ENCODE results near the gene KRT23.

Gene KRT23

GRCh38 chr17:40944531-40944930, 7.1 kb upstream of the KRT23 start:
- H3K4me3 ChIP-seq (ENCODE audit: control insufficient read depth, low read depth, low read length) = no peak overlapping the region
- no peak for TF ChIP-seq CTCF (IDR thresholded peaks at IDR 0.05; ENCODE audit: control insufficient read depth, insufficient read depth, low read depth, low read length, missing control alignments)
- no peak for DNase-seq (ENCODE audit: low read depth)

GRCh38 chr17:40942553-40942952, 5.1 kb upstream of the KRT23 start:
- TF ChIP-seq CTCF (IDR thresholded peaks at IDR 0.05; ENCODE audit: control insufficient read depth, insufficient read depth, low read depth, low read length, missing control alignments) = no peak
- no peak overlapping the region for H3K4me3 ChIP-seq (ENCODE audit: control insufficient read depth, low read depth, low read length)
- DNase-seq (ENCODE audit: low read depth) = no peak

- no peak for TF ChIP-seq CTCF (IDR thresholded peaks at IDR 0.05; ENCODE audit: control insufficient read depth, insufficient read depth, low read depth, low read length, missing control alignments)
- H3K4me3 ChIP-seq (ENCODE audit: control insufficient read depth, low read depth, low read length) = no peak overlapping the region
- DNase-seq (ENCODE audit: low read depth) = no peak
These were observed 2.8 kb upstream of the KRT23 start for GRCh38 chr17:40940266-40940665.

GRCh38 chr17:40938981-40939380, 1.5 kb upstream of the KRT23 start:
- no peak for TF ChIP-seq CTCF (IDR thresholded peaks at IDR 0.05; ENCODE audit: control insufficient read depth, insufficient read depth, low read depth, low read length, missing control alignments)
- peak; percentile 76 for DNase-seq (ENCODE audit: low read depth)
- no peak overlapping the region for H3K4me3 ChIP-seq (ENCODE audit: control insufficient read depth, low read depth, low read length)

GRCh38 chr17:40936976-40937375, 470 bp downstream of the KRT23 start:
- no peak for DNase-seq (ENCODE audit: low read depth)
- H3K4me3 ChIP-seq (ENCODE audit: control insufficient read depth, low read depth, low read length) = no peak overlapping the region
- no peak for TF ChIP-seq CTCF (IDR thresholded peaks at IDR 0.05; ENCODE audit: control insufficient read depth, insufficient read depth, low read depth, low read length, missing control alignments)

GRCh38 chr17:40936437-40936971, 942 bp downstream of the KRT23 start:
- H3K4me3 ChIP-seq (ENCODE audit: control insufficient read depth, low read depth, low read length) = no peak overlapping the region
- no peak for DNase-seq (ENCODE audit: low read depth)
- no peak for TF ChIP-seq CTCF (IDR thresholded peaks at IDR 0.05; ENCODE audit: control insufficient read depth, insufficient read depth, low read depth, low read length, missing control alignments)

GRCh38 chr17:40935624-40936023, 1.8 kb downstream of the KRT23 start:
- TF ChIP-seq CTCF (IDR thresholded peaks at IDR 0.05; ENCODE audit: control insufficient read depth, insufficient read depth, low read depth, low read length, missing control alignments) = no peak
- no peak overlapping the region for H3K4me3 ChIP-seq (ENCODE audit: control insufficient read depth, low read depth, low read length)
- no peak for DNase-seq (ENCODE audit: low read depth)

Data from AG09309 (cell line).